OCI-LY1 (cell line): ENCODE data around the gene HIF1AN.

Source experiments
- EZH2 ChIP-seq: fragments of 200-600 bp; sonication (generic), shearing (Covaris generic); IDR thresholded peaks from 2 replicates; pipeline ENCODE4 v1.8.0; 2017; ENCODE audit warnings: borderline replicate concordance, mixed run types, mild to moderate bottlenecking, antibody characterized with exemption, low read length, moderate library complexity, mixed read lengths
- TF ChIP-seq, protein P1 (sequence below): fragments of 200-600 bp; sonication (generic), shearing (Covaris generic); IDR thresholded peaks from 2 replicates; pipeline ENCODE4 v1.5.1; 2017; ENCODE audit warnings: mild to moderate bottlenecking, antibody characterized with exemption, low read length, moderate library complexity, mixed read lengths

GRCh38 chr10:100522107-100522801 is 13.5 kb upstream of the HIF1AN start:
- TF ChIP-seq EZH2: no peak
- TF ChIP-seq, protein P1, sequence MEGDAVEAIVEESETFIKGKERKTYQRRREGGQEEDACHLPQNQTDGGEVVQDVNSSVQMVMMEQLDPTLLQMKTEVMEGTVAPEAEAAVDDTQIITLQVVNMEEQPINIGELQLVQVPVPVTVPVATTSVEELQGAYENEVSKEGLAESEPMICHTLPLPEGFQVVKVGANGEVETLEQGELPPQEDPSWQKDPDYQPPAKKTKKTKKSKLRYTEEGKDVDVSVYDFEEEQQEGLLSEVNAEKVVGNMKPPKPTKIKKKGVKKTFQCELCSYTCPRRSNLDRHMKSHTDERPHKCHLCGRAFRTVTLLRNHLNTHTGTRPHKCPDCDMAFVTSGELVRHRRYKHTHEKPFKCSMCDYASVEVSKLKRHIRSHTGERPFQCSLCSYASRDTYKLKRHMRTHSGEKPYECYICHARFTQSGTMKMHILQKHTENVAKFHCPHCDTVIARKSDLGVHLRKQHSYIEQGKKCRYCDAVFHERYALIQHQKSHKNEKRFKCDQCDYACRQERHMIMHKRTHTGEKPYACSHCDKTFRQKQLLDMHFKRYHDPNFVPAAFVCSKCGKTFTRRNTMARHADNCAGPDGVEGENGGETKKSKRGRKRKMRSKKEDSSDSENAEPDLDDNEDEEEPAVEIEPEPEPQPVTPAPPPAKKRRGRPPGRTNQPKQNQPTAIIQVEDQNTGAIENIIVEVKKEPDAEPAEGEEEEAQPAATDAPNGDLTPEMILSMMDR: no peak
